K562 (cell line): ENCODE data around the gene SHANK3. TPM values are rescaled to one million over a fixed set of nuclear protein-coding genes. Genes with fewer than 3 reads are reported as not detected.

Source experiments
- ATAC-seq: fragments of 200-7000 bp; cut with Tn5 transposase; 3 replicates; pipeline ENCODE4 v1.9.1; 2020; ENCODE audit warnings: moderate library complexity
- BruUV-seq: library from RNA; stranded (reverse); fragments of 400-500 nt; replicated peaks from 2 replicates; lab custom pipeline; 2021; lab: Mats Ljungman, UMichigan
- CTCF ChIA-PET: fragments of 300-600 bp; formaldehyde crosslinking; extraction: SDS; loops from one replicate; lab custom pipeline; 2021; ENCODE audit warnings: low intra/inter-chr PET ratio; lab: Yijun Ruan, JAX
- POLR2A ChIA-PET: fragments of 300-600, 350-650 bp; sonication (Branson Sonifier 250); formaldehyde crosslinking; extraction: SDS; loops from one replicate; lab custom pipeline; 2021; ENCODE audit warnings: antibody characterized with exemption, inconsistent platforms; lab: Yijun Ruan, JAX
- DNase-seq, 4 experiments: peaks; one replicate each; pipeline versions ENCODE4 v3.0.0 to v3.0.0-alpha.2; 2011 to 2018; ENCODE audit warnings: low spot score in 3 of 4, mixed read lengths in 3 of 4; ENCODE audit errors: extremely low read depth in 1 of 4
- FAIRE-seq: peaks from 2 replicates; lab custom pipeline; 2011; peaks lifted over from hg19 to GRCh38; lab: Jason Lieb, UNC
- H2AFZ ChIP-seq: 2 replicates; pipeline ENCODE4 v1.6.0; 2011; ENCODE audit warnings: low read depth, low read length, control low read depth, inconsistent platforms
- H3K27ac ChIP-seq: fragments of 200-600 bp; 3 replicates; pipeline ENCODE4 v1.8.0; 2011; ENCODE audit warnings: low read depth, mild to moderate bottlenecking, control low read depth, inconsistent platforms, low read length, moderate library complexity, mixed read lengths; ENCODE audit errors: extremely low read depth
- H3K27me3 ChIP-seq, 2 experiments: fragments of 300-600 bp in 1 of 2; 2 replicates in 1 of 2; 3 replicates in 1 of 2; pipeline versions ENCODE4 v1.6.0 to v1.8.0; 2011; ENCODE audit warnings: inconsistent platforms in 2 of 2, low read length in 2 of 2, mild to moderate bottlenecking in 1 of 2, mixed read lengths in 1 of 2, moderate library complexity in 1 of 2; ENCODE audit not compliant: control insufficient read depth in 2 of 2, insufficient read depth in 2 of 2
- H3K36me3 ChIP-seq: fragments of 300-600 bp; 3 replicates; pipeline ENCODE4 v1.8.0; 2011; ENCODE audit warnings: mild to moderate bottlenecking, low read length, inconsistent platforms; ENCODE audit not compliant: control insufficient read depth, insufficient read depth
- H3K4me1 ChIP-seq, 2 experiments: fragments of 200-600 bp in 1 of 2; replicated peaks in 1 of 2; 2 replicates in 1 of 2; 3 replicates in 1 of 2; pipeline versions ENCODE4 v1.5.1 to v1.8.0; 2011; ENCODE audit warnings: inconsistent platforms in 2 of 2, low read length in 2 of 2, mild to moderate bottlenecking in 1 of 2, mixed read lengths in 1 of 2, moderate library complexity in 1 of 2; ENCODE audit not compliant: control insufficient read depth in 2 of 2, insufficient read depth in 2 of 2
- H3K4me2 ChIP-seq: 2 replicates; pipeline ENCODE4 v1.6.1; 2011; ENCODE audit warnings: low read length, control low read depth, inconsistent platforms, mixed read lengths; ENCODE audit not compliant: insufficient read depth
- H3K4me3 ChIP-seq: fragments of 200-600 bp; sonication (generic), shearing (Covaris generic); 2 replicates; pipeline ENCODE4 v1.5.1; 2016; ENCODE audit warnings: control low read depth, inconsistent platforms
- H3K79me2 ChIP-seq: fragments of 200-600 bp; 3 replicates; pipeline ENCODE4 v1.8.0; 2011; ENCODE audit warnings: low read length, inconsistent platforms; ENCODE audit not compliant: control insufficient read depth, insufficient read depth
- H3K9ac ChIP-seq, 2 experiments: 2 replicates each; pipeline versions ENCODE4 v1.6.0 to v1.6.1; 2011; ENCODE audit warnings: low read depth in 2 of 2, low read length in 2 of 2, control low read depth in 1 of 2, inconsistent platforms in 1 of 2, mild to moderate bottlenecking in 1 of 2, mixed read lengths in 1 of 2; ENCODE audit not compliant: insufficient read depth in 1 of 2
- H3K9me1 ChIP-seq: one replicate; pipeline ENCODE4 v1.6.0; 2011; ENCODE audit warnings: inconsistent platforms, mild to moderate bottlenecking, low read length, moderate library complexity; ENCODE audit not compliant: control insufficient read depth, insufficient read depth
- H3K9me3 ChIP-seq: replicated peaks from 2 replicates; pipeline ENCODE4 v1.5.1; 2011; ENCODE audit warnings: low read depth, low read length, inconsistent platforms; ENCODE audit not compliant: control insufficient read depth, insufficient read depth
- H4K20me1 ChIP-seq: replicated peaks from 2 replicates; pipeline ENCODE4 v1.6.1; 2011; ENCODE audit warnings: low read length, inconsistent platforms, mixed read lengths; ENCODE audit not compliant: control insufficient read depth, insufficient read depth
- AFF4 ChIP-seq: sonication (generic); formaldehyde crosslinking; IDR thresholded peaks from 2 replicates; pipeline ENCODE4 v1.8.0; 2023; ENCODE audit warnings: mild to moderate bottlenecking, missing genetic modification reagents
- BRD9 ChIP-seq: fragments of 450-650 bp; IDR thresholded peaks from 2 replicates; pipeline ENCODE4 v1.6.1; 2018; ENCODE audit warnings: low read depth; ENCODE audit not compliant: partially characterized antibody
- HNRNPUL1 ChIP-seq: fragments of 200-400 bp; formaldehyde crosslinking; IDR thresholded peaks from 2 replicates; pipeline ENCODE4 v1.6.1; 2017; ENCODE audit warnings: low read length
- MEF2D ChIP-seq: conservative IDR thresholded peaks from 2 replicates; pipeline ENCODE4 v1.6.1; 2016; ENCODE audit warnings: low read depth, missing genetic modification characterization, missing compliant biosample characterization
- NR0B1 ChIP-seq: fragments of 450-650 bp; IDR thresholded peaks from one replicate; pipeline ENCODE4 v1.6.1; 2018; ENCODE audit warnings: mild to moderate bottlenecking, moderate library complexity; ENCODE audit not compliant: partially characterized antibody
- OTX1 ChIP-seq: fragments of 450-650 bp; formaldehyde crosslinking; IDR thresholded peaks from 2 replicates; pipeline ENCODE4 v1.4.0; 2022; ENCODE audit warnings: mild to moderate bottlenecking
- RUNX1 ChIP-seq: sonication (generic); IDR thresholded peaks from 2 replicates; pipeline ENCODE4 v1.6.1; 2016; ENCODE audit warnings: antibody characterized with exemption, low read depth
- XRCC3 ChIP-seq: fragments of 450-650 bp; IDR thresholded peaks from 2 replicates; pipeline ENCODE4 v1.6.1; 2017; ENCODE audit warnings: mild to moderate bottlenecking, moderate library complexity
- ZBTB1 ChIP-seq: sonication (generic); formaldehyde crosslinking; IDR thresholded peaks from 2 replicates; pipeline ENCODE4 v1.8.1; 2023; ENCODE audit warnings: missing genetic modification reagents, low read depth, mild to moderate bottlenecking, borderline replicate concordance
- ZFPM2 ChIP-seq: fragments of 250-450 bp; sonication (Bioruptor Pico); IDR thresholded peaks from 2 replicates; pipeline ENCODE4 v1.5.1; 2022; ENCODE audit warnings: mild to moderate bottlenecking
- ZNF518B ChIP-seq: fragments of 250-450 bp; sonication (Bioruptor Pico); IDR thresholded peaks from 2 replicates; pipeline ENCODE4 v1.5.0; 2021; ENCODE audit warnings: mild to moderate bottlenecking, moderate library complexity
- ZNF695 ChIP-seq: fragments of 450-650 bp; formaldehyde crosslinking; IDR thresholded peaks from 2 replicates; pipeline ENCODE4 v1.4.0; 2020; ENCODE audit warnings: mild to moderate bottlenecking, moderate library complexity
- WGBS: fragments of 100-300 bp; shearing (Covaris generic); methylation state at CpG from one replicate; pipeline ENCODE4 v1.1.6; 2016; ENCODE audit warnings: low coverage, mixed read lengths; ENCODE audit not compliant: insufficient coverage; ENCODE audit errors: missing lambda C conversion rate; 5-methylcytosine and 5-hydroxymethylcytosine counted together
- in situ Hi-C: fragments of 300-500 bp; cut with MboI; formaldehyde crosslinking; loops from 4 replicates; pipeline ENCODE4 v1.15.0; 2018; ENCODE audit warnings: inconsistent platforms, mixed read lengths
- intact Hi-C: fragments of 100-400 bp; cut with micrococcal nuclease; formaldehyde crosslinking; loops from 2 replicates; pipeline ENCODE4 v1.14.2; 2022
- polyA plus RNA-seq, 8 experiments: library from polyadenylated mRNA; depleted of rRNA in 4 of 8; stranded (reverse) in 5 of 8; unstranded in 3 of 8; fragments of >200 nt; fragmentation: Nextera tagmentation in 2 of 8; fragmentation: Illumina TruSeq in 1 of 8; extraction: Ambion mirVana in 2 of 8; extraction: Trizol in 1 of 8; gene quantifications; 2 replicates each; pipeline versions ENCODE4 v1.2.1 to v1.2.3, GENCODE V29; 2011 to 2014; ENCODE audit warnings: inconsistent platforms in 1 of 8, missing spikeins in 1 of 8
- total RNA-seq, 7 experiments: library from RNA; depleted of rRNA in 6 of 7; stranded (reverse); fragments of >200 nt in 6 of 7; fragmentation: Illumina TruSeq in 2 of 7; extraction: Trizol in 2 of 7; gene quantifications; 2 replicates each; pipeline versions ENCODE4 v1.2.1 to v1.2.3, GENCODE V29; 2011 to 2021; ENCODE audit warnings: low replicate concordance in 1 of 7

SHANK3 gene
- total and polyA plus RNA-seq, 9 of the 15 experiments (the other 6 are each of a cell fraction or from before 2014, with no cell fraction given): 0.01 to 0.07 (median 0.03) TPM; not detected in 6

GRCh38 chr22:50708996-50709395, 36.4 kb downstream of the SHANK3 start:
- TF ChIP-seq OTX1 (CRISPR knock-in tag) (no peak), RUNX1 (no peak), XRCC3 (no peak), ZBTB1 (CRISPR knock-in tag) (no peak), BRD9 (no peak), AFF4 (CRISPR knock-in tag) (no peak), ZNF695 (no peak), ZNF518B (CRISPR knock-in tag) (no peak), MEF2D (no peak), NR0B1 (no peak), HNRNPUL1 (no peak), ZFPM2 (CRISPR knock-in tag) (no peak)
- POLR2A ChIA-PET: no interaction called here
- Histone ChIP-seq H3K4me2 (no peak overlapping the region), H3K4me3 (no peak overlapping the region), H2AFZ (no peak overlapping the region), H3K4me1 (peaks cover 0 to 16% of the 10 kb centered on the region in 2 experiments; a peak in 2 of 5 replicates), H3K9ac (no peak overlapping the region), H3K27me3 (peaks cover 3 to 22% of the 10 kb centered on the region in 2 experiments; a peak in 2 of 5 replicates), H3K9me3 (no peaks in the 10 kb centered on the region), H3K79me2 (no peaks in the 10 kb centered on the region), H3K27ac (no peak overlapping the region), H4K20me1 (peaks cover 2% of the 10 kb centered on the region; the same call in 1 of the 2 replicates), H3K36me3 (no peaks in the 10 kb centered on the region), H3K9me1 (no peaks in the 10 kb centered on the region)
- CTCF ChIA-PET: no interaction called here
- no TSS peak for BruUV-seq
- FAIRE-seq: no peak
- WGBS: 0% methylated on average over 6 of the region's 6 CpGs
- no peak for DNase-seq
- intact Hi-C loops: no loop called here
- in situ Hi-C loops: no loop called here
- no peak for ATAC-seq
